H1 (cell line): Measurements from ENCODE around the gene SS18. TPM values are rescaled to one million over a fixed set of nuclear protein-coding genes. Genes with fewer than 3 reads are reported as not detected.

ENCODE experiments used
- ASH2L ChIP-seq: fragments of 200-600, 300-600 bp; sonication (generic); IDR thresholded peaks from one replicate; pipeline ENCODE4 v1.7.1; 2017; ENCODE audit warnings: low read length
- CBX5 ChIP-seq: fragments of 300-800, 300-1000 bp; sonication (generic); IDR thresholded peaks from 2 replicates; pipeline ENCODE4 v1.7.1; 2016; ENCODE audit warnings: antibody characterized with exemption, low read length, low read depth
- CBX8 ChIP-seq: fragments of 300-800, 300-1000 bp; sonication (generic); IDR thresholded peaks from 2 replicates; pipeline ENCODE4 v1.7.1; 2016; ENCODE audit warnings: low read depth, low read length, borderline replicate concordance
- CEBPB ChIP-seq: IDR thresholded peaks from 2 replicates; pipeline ENCODE4 v1.6.1; 2012; ENCODE audit warnings: low read depth, low read length
- RBBP5 ChIP-seq: IDR thresholded peaks from 2 replicates; pipeline ENCODE4 v1.7.1; 2012; ENCODE audit warnings: low read depth, mild to moderate bottlenecking, inconsistent platforms, low read length, moderate library complexity, borderline replicate concordance
- SAP30 ChIP-seq: fragments of 300-600 bp; sonication (generic); IDR thresholded peaks from 2 replicates; pipeline ENCODE4 v1.7.1; 2012; ENCODE audit warnings: low read length, moderate library complexity, mild to moderate bottlenecking, inconsistent platforms; ENCODE audit not compliant: insufficient read depth, insufficient replicate concordance
- SRF ChIP-seq: IDR thresholded peaks from 2 replicates; pipeline ENCODE4 v1.6.1; 2011; ENCODE audit warnings: mild to moderate bottlenecking, low read depth, low read length, moderate library complexity
- polyA plus RNA-seq, 7 experiments: library from polyadenylated mRNA; depleted of rRNA in 3 of 7; stranded (reverse) in 5 of 7; unstranded in 2 of 7; fragments of >200 nt in 5 of 7; fragments of 200-250 nt in 2 of 7; gene quantifications; 1 replicate in 5 of 7; 2 replicates in 1 of 7; 4 replicates in 1 of 7; pipeline versions ENCODE4 v1.2.1 to v1.2.3, GENCODE V29; 2011 to 2013; ENCODE audit warnings: missing spikeins in 2 of 7, mixed read lengths in 2 of 7
- total RNA-seq: library from RNA; stranded (reverse); fragmentation: NEBNext Ultra II Directional; extraction: Animal tissue kit (Norgen Biotek cat#: 25700); gene quantifications from 2 replicates; pipeline ENCODE4 v1.2.1, GENCODE V29; 2021

Gene SS18
- total and polyA plus RNA-seq, 2 of the 8 experiments (the other 6 are each of a cell fraction or from before 2014, with no cell fraction given), result 83.5 to 106 TPM

DNA sequence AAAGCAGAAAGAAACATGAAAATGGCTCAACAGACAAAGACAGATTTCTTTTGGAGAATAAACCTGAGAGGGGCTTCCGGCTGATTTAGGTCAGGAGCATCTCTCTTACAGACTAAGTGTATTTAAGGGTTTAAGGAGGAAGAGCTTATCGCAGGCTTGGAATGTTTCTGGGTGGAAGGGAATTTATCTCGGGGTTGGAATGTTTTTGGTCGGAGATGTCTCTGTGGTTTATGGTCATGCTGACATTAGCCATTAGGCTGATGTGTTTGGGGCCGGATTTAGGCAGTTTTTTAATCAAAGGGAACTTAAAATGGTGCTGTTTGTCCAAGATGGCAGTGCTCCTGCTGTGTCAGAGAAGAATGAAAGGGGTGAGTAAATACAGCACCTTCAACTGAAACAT, 28.8 kb upstream of the SS18 start (continued):
- TF ChIP-seq CBX8 (no peak), SAP30 (no peak), CBX5 (no peak), ASH2L (no peak), SRF (no peak), CEBPB (no peak), RBBP5 (no peak)
- TF ChIP-seq, all 59 proteins: peak for 0
